K562 (cell line): ENCODE results near the gene PDHB. TPM values are rescaled to one million over a fixed set of nuclear protein-coding genes. Genes with fewer than 3 reads are reported as not detected.

Source experiments
- ATAC-seq: fragments of 200-7000 bp; cut with Tn5 transposase; 3 replicates; pipeline ENCODE4 v1.9.1; 2020; ENCODE audit warnings: moderate library complexity
- BruUV-seq: library from RNA; stranded (reverse); fragments of 400-500 nt; replicated peaks from 2 replicates; lab custom pipeline; 2021; lab: Mats Ljungman, UMichigan
- CTCF ChIA-PET: fragments of 300-600 bp; formaldehyde crosslinking; extraction: SDS; loops from one replicate; lab custom pipeline; 2021; ENCODE audit warnings: low intra/inter-chr PET ratio; lab: Yijun Ruan, JAX
- POLR2A ChIA-PET: fragments of 300-600, 350-650 bp; sonication (Branson Sonifier 250); formaldehyde crosslinking; extraction: SDS; loops from one replicate; lab custom pipeline; 2021; ENCODE audit warnings: antibody characterized with exemption, inconsistent platforms; lab: Yijun Ruan, JAX
- DNase-seq, 4 experiments: peaks; one replicate each; pipeline versions ENCODE4 v3.0.0 to v3.0.0-alpha.2; 2011 to 2018; ENCODE audit warnings: low spot score in 3 of 4, mixed read lengths in 3 of 4; ENCODE audit errors: extremely low read depth in 1 of 4
- FAIRE-seq: peaks from 2 replicates; lab custom pipeline; 2011; peaks lifted over from hg19 to GRCh38; lab: Jason Lieb, UNC
- H2AFZ ChIP-seq: 2 replicates; pipeline ENCODE4 v1.6.0; 2011; ENCODE audit warnings: low read depth, low read length, control low read depth, inconsistent platforms
- H3K27ac ChIP-seq: fragments of 200-600 bp; 3 replicates; pipeline ENCODE4 v1.8.0; 2011; ENCODE audit warnings: low read depth, mild to moderate bottlenecking, control low read depth, inconsistent platforms, low read length, moderate library complexity, mixed read lengths; ENCODE audit errors: extremely low read depth
- H3K27me3 ChIP-seq, 2 experiments: fragments of 300-600 bp in 1 of 2; 2 replicates in 1 of 2; 3 replicates in 1 of 2; pipeline versions ENCODE4 v1.6.0 to v1.8.0; 2011; ENCODE audit warnings: inconsistent platforms in 2 of 2, low read length in 2 of 2, mild to moderate bottlenecking in 1 of 2, mixed read lengths in 1 of 2, moderate library complexity in 1 of 2; ENCODE audit not compliant: control insufficient read depth in 2 of 2, insufficient read depth in 2 of 2
- H3K36me3 ChIP-seq: fragments of 300-600 bp; 3 replicates; pipeline ENCODE4 v1.8.0; 2011; ENCODE audit warnings: mild to moderate bottlenecking, low read length, inconsistent platforms; ENCODE audit not compliant: control insufficient read depth, insufficient read depth
- H3K4me1 ChIP-seq, 2 experiments: fragments of 200-600 bp in 1 of 2; replicated peaks in 1 of 2; 2 replicates in 1 of 2; 3 replicates in 1 of 2; pipeline versions ENCODE4 v1.5.1 to v1.8.0; 2011; ENCODE audit warnings: inconsistent platforms in 2 of 2, low read length in 2 of 2, mild to moderate bottlenecking in 1 of 2, mixed read lengths in 1 of 2, moderate library complexity in 1 of 2; ENCODE audit not compliant: control insufficient read depth in 2 of 2, insufficient read depth in 2 of 2
- H3K4me2 ChIP-seq: 2 replicates; pipeline ENCODE4 v1.6.1; 2011; ENCODE audit warnings: low read length, control low read depth, inconsistent platforms, mixed read lengths; ENCODE audit not compliant: insufficient read depth
- H3K4me3 ChIP-seq: fragments of 200-600 bp; sonication (generic), shearing (Covaris generic); 2 replicates; pipeline ENCODE4 v1.5.1; 2016; ENCODE audit warnings: control low read depth, inconsistent platforms
- H3K79me2 ChIP-seq: fragments of 200-600 bp; 3 replicates; pipeline ENCODE4 v1.8.0; 2011; ENCODE audit warnings: low read length, inconsistent platforms; ENCODE audit not compliant: control insufficient read depth, insufficient read depth
- H3K9ac ChIP-seq, 2 experiments: 2 replicates each; pipeline versions ENCODE4 v1.6.0 to v1.6.1; 2011; ENCODE audit warnings: low read depth in 2 of 2, low read length in 2 of 2, control low read depth in 1 of 2, inconsistent platforms in 1 of 2, mild to moderate bottlenecking in 1 of 2, mixed read lengths in 1 of 2; ENCODE audit not compliant: insufficient read depth in 1 of 2
- H3K9me1 ChIP-seq: one replicate; pipeline ENCODE4 v1.6.0; 2011; ENCODE audit warnings: inconsistent platforms, mild to moderate bottlenecking, low read length, moderate library complexity; ENCODE audit not compliant: control insufficient read depth, insufficient read depth
- H3K9me3 ChIP-seq: replicated peaks from 2 replicates; pipeline ENCODE4 v1.5.1; 2011; ENCODE audit warnings: low read depth, low read length, inconsistent platforms; ENCODE audit not compliant: control insufficient read depth, insufficient read depth
- H4K20me1 ChIP-seq: replicated peaks from 2 replicates; pipeline ENCODE4 v1.6.1; 2011; ENCODE audit warnings: low read length, inconsistent platforms, mixed read lengths; ENCODE audit not compliant: control insufficient read depth, insufficient read depth
- ARID2 ChIP-seq: fragments of 450-650 bp; IDR thresholded peaks from 2 replicates; pipeline ENCODE4 v1.6.1; 2017; ENCODE audit warnings: antibody characterized with exemption, mild to moderate bottlenecking
- CHD2 ChIP-seq: IDR thresholded peaks from 2 replicates; pipeline ENCODE4 v1.6.1; 2011; ENCODE audit warnings: low read depth, low read length
- E2F6 ChIP-seq, 2 experiments: IDR thresholded peaks; 2 replicates each; pipeline ENCODE4 v1.6.1; 2011; ENCODE audit warnings: borderline replicate concordance in 1 of 2, control low read depth in 1 of 2, low read depth in 1 of 2, low read length in 1 of 2, mild to moderate bottlenecking in 1 of 2, mixed read lengths in 1 of 2, moderate library complexity in 1 of 2; ENCODE audit not compliant: insufficient read depth in 1 of 2, insufficient read length in 1 of 2, poor library complexity in 1 of 2, severe bottlenecking in 1 of 2; ENCODE audit errors: extremely low read depth in 1 of 2
- GTF2A2 ChIP-seq: IDR thresholded peaks from 2 replicates; pipeline ENCODE4 v1.6.1; 2016; ENCODE audit warnings: mild to moderate bottlenecking, missing genetic modification characterization, missing compliant biosample characterization
- KLF10 ChIP-seq: fragments of 250-450 bp; sonication (Bioruptor Pico); IDR thresholded peaks from 2 replicates; pipeline ENCODE4 v1.6.1; 2021; ENCODE audit warnings: matching md5 sums
- NFE2 ChIP-seq: IDR thresholded peaks from 2 replicates; pipeline ENCODE4 v1.6.1; 2014; ENCODE audit warnings: antibody characterized with exemption, low read depth
- PHF8 ChIP-seq: fragments of 200-600 bp; sonication (generic); IDR thresholded peaks from 2 replicates; pipeline ENCODE4 v1.6.1; 2012; ENCODE audit warnings: mixed run types, mild to moderate bottlenecking, inconsistent platforms, low read length, moderate library complexity, borderline replicate concordance
- PREB ChIP-seq: sonication (generic); formaldehyde crosslinking; IDR thresholded peaks from 2 replicates; pipeline ENCODE4 v1.8.1; 2023; ENCODE audit warnings: mild to moderate bottlenecking, missing genetic modification reagents
- RUNX1 ChIP-seq: sonication (generic); IDR thresholded peaks from 2 replicates; pipeline ENCODE4 v1.6.1; 2016; ENCODE audit warnings: antibody characterized with exemption, low read depth
- SMARCB1 ChIP-seq: IDR thresholded peaks from 2 replicates; pipeline ENCODE4 v1.6.1; 2011; ENCODE audit warnings: improper control_type of control experiment, low read depth; ENCODE audit not compliant: insufficient read length
- SREBF1 ChIP-seq: fragments of 150-350 bp; IDR thresholded peaks from 2 replicates; pipeline ENCODE4 v1.6.1; 2014; ENCODE audit warnings: antibody characterized with exemption, low read depth, low read length, borderline replicate concordance
- ZBTB8A ChIP-seq: fragments of 450-650 bp; IDR thresholded peaks from 2 replicates; pipeline ENCODE4 v1.6.1; 2018; ENCODE audit warnings: mild to moderate bottlenecking, moderate library complexity; ENCODE audit not compliant: partially characterized antibody
- ZNF184 ChIP-seq: sonication (generic); formaldehyde crosslinking; IDR thresholded peaks from 2 replicates; pipeline ENCODE4 v1.5.0; 2020; ENCODE audit warnings: missing genetic modification reagents
- ZNF274 ChIP-seq: IDR thresholded peaks from 2 replicates; pipeline ENCODE4 v1.6.1; 2011; ENCODE audit warnings: low read depth, mild to moderate bottlenecking, low read length, moderate library complexity, borderline replicate concordance
- ZNF282 ChIP-seq: sonication (generic); formaldehyde crosslinking; IDR thresholded peaks from 2 replicates; pipeline ENCODE4 v1.8.1; 2023; ENCODE audit warnings: missing genetic modification reagents
- ZNF324 ChIP-seq: fragments of 250-450 bp; sonication (Bioruptor Pico); IDR thresholded peaks from 2 replicates; pipeline ENCODE4 v1.4.0; 2020; ENCODE audit warnings: mild to moderate bottlenecking
- ZNF436 ChIP-seq: fragments of 250-450, 450-650 bp; sonication (Bioruptor Pico); formaldehyde crosslinking; IDR thresholded peaks from 2 replicates; pipeline ENCODE4 v1.7.0; 2020; ENCODE audit warnings: mild to moderate bottlenecking
- ZSCAN32 ChIP-seq: fragments of 450-650 bp; formaldehyde crosslinking; IDR thresholded peaks from 2 replicates; pipeline ENCODE4 v1.4.0; 2020; ENCODE audit warnings: mild to moderate bottlenecking, moderate library complexity
- WGBS: fragments of 100-300 bp; shearing (Covaris generic); methylation state at CpG from one replicate; pipeline ENCODE4 v1.1.6; 2016; ENCODE audit warnings: low coverage, mixed read lengths; ENCODE audit not compliant: insufficient coverage; ENCODE audit errors: missing lambda C conversion rate; 5-methylcytosine and 5-hydroxymethylcytosine counted together
- in situ Hi-C: fragments of 300-500 bp; cut with MboI; formaldehyde crosslinking; loops from 4 replicates; pipeline ENCODE4 v1.15.0; 2018; ENCODE audit warnings: inconsistent platforms, mixed read lengths
- intact Hi-C: fragments of 100-400 bp; cut with micrococcal nuclease; formaldehyde crosslinking; loops from 2 replicates; pipeline ENCODE4 v1.14.2; 2022
- polyA plus RNA-seq, 8 experiments: library from polyadenylated mRNA; depleted of rRNA in 4 of 8; stranded (reverse) in 5 of 8; unstranded in 3 of 8; fragments of >200 nt; fragmentation: Nextera tagmentation in 2 of 8; fragmentation: Illumina TruSeq in 1 of 8; extraction: Ambion mirVana in 2 of 8; extraction: Trizol in 1 of 8; gene quantifications; 2 replicates each; pipeline versions ENCODE4 v1.2.1 to v1.2.3, GENCODE V29; 2011 to 2014; ENCODE audit warnings: inconsistent platforms in 1 of 8, missing spikeins in 1 of 8
- total RNA-seq, 7 experiments: library from RNA; depleted of rRNA in 6 of 7; stranded (reverse); fragments of >200 nt in 6 of 7; fragmentation: Illumina TruSeq in 2 of 7; extraction: Trizol in 2 of 7; gene quantifications; 2 replicates each; pipeline versions ENCODE4 v1.2.1 to v1.2.3, GENCODE V29; 2011 to 2021; ENCODE audit warnings: low replicate concordance in 1 of 7

Gene PDHB
- total and polyA plus RNA-seq, 9 of the 15 experiments (the other 6 are each of a cell fraction or from before 2014, with no cell fraction given), result 51.2 to 178 (median 85.2) TPM

GRCh38 chr3:58473275-58473674 lies 39.6 kb upstream of the PDHB start:
- DNase-seq (no peak), FAIRE-seq (no peak)
- ChIA-PET CTCF (no interaction called here), POLR2A (no interaction called here)
- Histone ChIP-seq H3K9me1 (no peaks in the 10 kb centered on the region), H3K79me2 (no peaks in the 10 kb centered on the region), H3K27me3 (no peaks in the 10 kb centered on the region), H3K27ac (no peak overlapping the region), H3K9ac (no peak overlapping the region), H3K9me3 (no peaks in the 10 kb centered on the region), H3K36me3 (no peaks in the 10 kb centered on the region), H3K4me1 (peaks cover 0 to 10% of the 10 kb centered on the region in 2 experiments; a peak in 4 of 5 replicates)
- in situ Hi-C loops, result no loop called here
- BruUV-seq, result no TSS peak
- TF ChIP-seq RUNX1 (no peak), ZNF274 (no peak), ZSCAN32 (CRISPR knock-in tag) (no peak), KLF10 (CRISPR knock-in tag) (no peak), ARID2 (no peak), ZNF282 (CRISPR knock-in tag) (no peak), E2F6 (IDR thresholded peaks at IDR 0.05; ENCODE audit: borderline replicate concordance in 1 of 2, extremely low read depth in 1 of 2, insufficient read depth in 1 of 2, insufficient read length in 1 of 2, low read depth in 1 of 2, low read length in 1 of 2, poor library complexity in 1 of 2, severe bottlenecking in 1 of 2) (no peak), SREBF1 (no peak), GTF2A2 (tag) (no peak), ZNF184 (CRISPR knock-in tag) (no peak), PHF8 (no peak), NFE2 (no peak), SMARCB1 (no peak), CHD2 (no peak), ZBTB8A (no peak), ZNF324 (CRISPR knock-in tag) (no peak), ZNF436 (CRISPR knock-in tag) (no peak), PREB (CRISPR knock-in tag) (no peak)
- TF ChIP-seq, all 486 proteins: peak for 0
- H3K4me3 ChIP-seq, result no peak overlapping the region
- H4K20me1 ChIP-seq, result no peaks in the 10 kb centered on the region
- intact Hi-C loops, result no loop called here
- H2AFZ ChIP-seq, result no peak overlapping the region
- WGBS, result no CpG with 5 or more reads among the region's 1 CpG
- H3K4me2 ChIP-seq, result no peak overlapping the region
- ATAC-seq, result no peak
